ENCODE data around the gene GMEB1. TPM values are rescaled to one million over a fixed set of nuclear protein-coding genes. Genes with fewer than 3 reads are reported as not detected.

The GMEB1 gene
- total and polyA plus RNA-seq, 2 donors (not counting 3 experiments of a cell fraction or from before 2014, with no cell fraction given), result 8.1 to 16.0 TPM

DNA sequence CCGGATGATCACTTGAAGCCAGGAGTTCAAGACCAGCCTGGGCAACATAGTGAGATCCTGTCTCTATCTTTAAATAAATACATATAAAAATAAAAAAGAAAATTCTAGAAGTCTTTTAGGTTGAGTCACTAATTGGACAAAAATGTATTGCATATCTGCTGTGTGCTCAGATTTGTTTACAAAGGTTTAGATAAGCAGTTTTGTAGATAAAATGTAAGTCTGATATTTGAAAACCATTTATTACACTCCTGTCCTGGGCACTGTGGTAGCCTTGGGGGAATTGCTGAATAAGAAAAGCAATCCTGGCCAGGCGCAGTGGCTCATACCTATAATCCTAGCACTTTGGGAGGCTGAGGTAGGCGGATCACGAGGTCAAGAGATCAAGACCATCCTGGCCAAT lies 11.6 kb downstream of the GMEB1 start:
- Histone ChIP-seq H3K4me1 (ENCODE audit: control insufficient read depth, extremely low read depth, insufficient read depth, low read length) (no peaks in the 10 kb centered on the region), H2AFZ (ENCODE audit: low read depth, low read length) (no peak overlapping the region), H3K9me3 (replicated peaks; ENCODE audit: control insufficient read depth, insufficient read depth, low read length) (no peaks in the 10 kb centered on the region), H3K9me1 (replicated peaks; ENCODE audit: control insufficient read depth, extremely low read depth, insufficient read depth, low read length) (no peaks in the 10 kb centered on the region), H4K20me1 (replicated peaks; ENCODE audit: control insufficient read depth, extremely low read depth, insufficient read depth, low read length) (no peaks in the 10 kb centered on the region), H3K79me2 (ENCODE audit: control insufficient read depth, insufficient read depth, low read length) (peaks cover 5% of the 10 kb centered on the region), H3K27ac (ENCODE audit: insufficient read depth, low read depth, low read length) (no peak overlapping the region), H3K36me3 (ENCODE audit: control insufficient read depth in 2 of 2, extremely low read depth in 1 of 2, insufficient read depth in 2 of 2, low read length in 2 of 2) (no peaks in the 10 kb centered on the region), H3K27me3 (ENCODE audit: control insufficient read depth in 2 of 2, insufficient read depth in 2 of 2, low read length in 2 of 2) (no peaks in the 10 kb centered on the region), H3K9ac (replicated peaks; ENCODE audit: extremely low read depth, insufficient read depth, low read length) (no peak overlapping the region), H3K4me2 (ENCODE audit: insufficient read depth, low read length) (no peak overlapping the region), H3K4me3 (replicated peaks in 1 of 3; ENCODE audit: insufficient read depth in 1 of 3, low read depth in 1 of 3, low read length in 3 of 3) (no peak overlapping the region)
- dilution Hi-C loops (cut with MboI; ENCODE audit: extremely low pct_ligation_motif_present, low sequenced_read_pairs), result no loop called here
- TF ChIP-seq POLR2AphosphoS5 (IDR thresholded peaks at IDR 0.05; ENCODE audit: insufficient read depth, low read depth, low read length) (no peak), MYC (IDR thresholded peaks at IDR 0.05; ENCODE audit: low read depth, low read length) (no peak), FOS (IDR thresholded peaks at IDR 0.05; ENCODE audit: borderline replicate concordance, insufficient read depth, low read length) (no peak), EZH2 (IDR thresholded peaks at IDR 0.05; ENCODE audit: borderline replicate concordance, low read depth, low read length, severe bottlenecking) (no peak), JUN (IDR thresholded peaks at IDR 0.05; ENCODE audit: borderline replicate concordance, insufficient read depth, insufficient read length, low read depth) (no peak), GATA2 (IDR thresholded peaks at IDR 0.05; ENCODE audit: insufficient read depth, insufficient read length, low read depth, low read length) (no peak), POLR2A (IDR thresholded peaks at IDR 0.05; ENCODE audit: low read depth, low read length) (no peak)
- TF ChIP-seq, protein P1, sequence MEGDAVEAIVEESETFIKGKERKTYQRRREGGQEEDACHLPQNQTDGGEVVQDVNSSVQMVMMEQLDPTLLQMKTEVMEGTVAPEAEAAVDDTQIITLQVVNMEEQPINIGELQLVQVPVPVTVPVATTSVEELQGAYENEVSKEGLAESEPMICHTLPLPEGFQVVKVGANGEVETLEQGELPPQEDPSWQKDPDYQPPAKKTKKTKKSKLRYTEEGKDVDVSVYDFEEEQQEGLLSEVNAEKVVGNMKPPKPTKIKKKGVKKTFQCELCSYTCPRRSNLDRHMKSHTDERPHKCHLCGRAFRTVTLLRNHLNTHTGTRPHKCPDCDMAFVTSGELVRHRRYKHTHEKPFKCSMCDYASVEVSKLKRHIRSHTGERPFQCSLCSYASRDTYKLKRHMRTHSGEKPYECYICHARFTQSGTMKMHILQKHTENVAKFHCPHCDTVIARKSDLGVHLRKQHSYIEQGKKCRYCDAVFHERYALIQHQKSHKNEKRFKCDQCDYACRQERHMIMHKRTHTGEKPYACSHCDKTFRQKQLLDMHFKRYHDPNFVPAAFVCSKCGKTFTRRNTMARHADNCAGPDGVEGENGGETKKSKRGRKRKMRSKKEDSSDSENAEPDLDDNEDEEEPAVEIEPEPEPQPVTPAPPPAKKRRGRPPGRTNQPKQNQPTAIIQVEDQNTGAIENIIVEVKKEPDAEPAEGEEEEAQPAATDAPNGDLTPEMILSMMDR (IDR thresholded peaks at IDR 0.05; ENCODE audit: extremely low read depth in 1 of 2, insufficient read depth in 1 of 2, low read depth in 1 of 2, low read length in 2 of 2), result no peak
- TF ChIP-seq, protein P2, sequence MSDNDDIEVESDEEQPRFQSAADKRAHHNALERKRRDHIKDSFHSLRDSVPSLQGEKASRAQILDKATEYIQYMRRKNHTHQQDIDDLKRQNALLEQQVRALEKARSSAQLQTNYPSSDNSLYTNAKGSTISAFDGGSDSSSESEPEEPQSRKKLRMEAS (IDR thresholded peaks at IDR 0.05; ENCODE audit: insufficient read depth, insufficient read length), result no peak
- intact Hi-C loops (cut with micrococcal nuclease), result no loop called here
- FAIRE-seq (no peak), DNase-seq (ENCODE audit: low read depth, low spot score) (no peak)
- no TSS peak for BruUV-seq (replicated peaks)
- POLR2A ChIA-PET, result interaction anchor here (0.7 kb wide), 1 partner anchor 47 kb away, joined by 5 read pairs; no protein-coding TSS in a partner anchor
- CTCF ChIA-PET, result no interaction called here
